KG1 (cell line): ENCODE data around the gene SRA1.

Experiments used
- DNase-seq: peaks from one replicate; lab custom pipeline; 2025; lab: John Stamatoyannopoulos, UW

The SRA1 gene

GRCh38 chr5:140570488-140570887, 13.2 kb upstream of the SRA1 start:
- DNase-seq, result no peak

- DNase-seq, result no peak
These were observed 12.8 kb upstream of the SRA1 start for GRCh38 chr5:140570058-140570457.

- no peak for DNase-seq
These were observed 11.9 kb upstream of the SRA1 start for GRCh38 chr5:140569197-140569596.

- no peak for DNase-seq
These were observed 11.3 kb upstream of the SRA1 start for GRCh38 chr5:140568443-140569063.

- DNase-seq, result no peak
These were observed 10.6 kb upstream of the SRA1 start for GRCh38 chr5:140567871-140568270.

GRCh38 chr5:140567136-140567818, 10.0 kb upstream of the SRA1 start:
- no peak for DNase-seq

- DNase-seq, result no peak
These were observed 9.4 kb upstream of the SRA1 start for GRCh38 chr5:140566665-140567064.

GRCh38 chr5:140565780-140566095, 8.5 kb upstream of the SRA1 start:
- no peak for DNase-seq

- DNase-seq, result no peak
These were observed 7.9 kb upstream of the SRA1 start for GRCh38 chr5:140565024-140565779.

- DNase-seq, result peak; percentile 56
These were observed 7.1 kb upstream of the SRA1 start, which contains the start of the genes APBB3 and SLC35A4 for GRCh38 chr5:140564196-140565023. TSS of gene APBB3 (minus strand) at chr5:140564598. CDS start at chr5:140564245, 353 bp downstream. TSS of gene SLC35A4 (plus strand) at chr5:140564828. CDS start at chr5:140567170, 2,342 bp downstream.

GRCh38 chr5:140563596-140563995, 6.3 kb upstream of the SRA1 start:
- no peak for DNase-seq

- DNase-seq, result no peak
These were observed 4.7 kb upstream of the SRA1 start for GRCh38 chr5:140561753-140562523.

- no peak for DNase-seq
These were observed 3.0 kb upstream of the SRA1 start for GRCh38 chr5:140560227-140560626.

- DNase-seq, result no peak
These were observed 1.3 kb upstream of the SRA1 start for GRCh38 chr5:140558542-140558941.

GRCh38 chr5:140557965-140558364, 692 bp upstream of the SRA1 start:
- no peak for DNase-seq

- DNase-seq, result no peak
These were observed 835 bp downstream of the SRA1 start for GRCh38 chr5:140556438-140556837.

GRCh38 chr5:140555747-140556312, 1.4 kb downstream of the SRA1 start:
- no peak for DNase-seq

GRCh38 chr5:140554454-140554853, 2.8 kb downstream of the SRA1 start:
- no peak for DNase-seq

- no peak for DNase-seq
These were observed 3.6 kb downstream of the SRA1 start for GRCh38 chr5:140553657-140554056.

GRCh38 chr5:140551872-140552271, 5.4 kb downstream of the SRA1 start:
- no peak for DNase-seq
